Mucosa of stomach (tissue), 1 donor: ENCODE data around the gene TMEM132C.

Experiments
- H3K27me3 ChIP-seq: one replicate; pipeline ENCODE4 v1.7.0; 2013; ENCODE audit warnings: mild to moderate bottlenecking, low read length; ENCODE audit not compliant: control insufficient read depth, insufficient read depth
- H3K36me3 ChIP-seq: one replicate; pipeline ENCODE4 v1.7.0; 2013; ENCODE audit warnings: low read length; ENCODE audit not compliant: control insufficient read depth, insufficient read depth
- H3K4me1 ChIP-seq: one replicate; pipeline ENCODE4 v1.7.0; 2013; ENCODE audit warnings: mild to moderate bottlenecking, low read length; ENCODE audit not compliant: control insufficient read depth, insufficient read depth
- H3K4me3 ChIP-seq: one replicate; pipeline ENCODE4 v1.7.0; 2013; ENCODE audit warnings: low read length
- H3K9ac ChIP-seq: one replicate; pipeline ENCODE4 v1.7.0; 2013; ENCODE audit warnings: mild to moderate bottlenecking, low read length, moderate library complexity
- H3K9me3 ChIP-seq: one replicate; pipeline ENCODE4 v1.7.0; 2013; ENCODE audit warnings: mild to moderate bottlenecking, low read length, moderate library complexity; ENCODE audit not compliant: control insufficient read depth
- donor health status: Pancreatic carcinoma.

TMEM132C gene

DNA sequence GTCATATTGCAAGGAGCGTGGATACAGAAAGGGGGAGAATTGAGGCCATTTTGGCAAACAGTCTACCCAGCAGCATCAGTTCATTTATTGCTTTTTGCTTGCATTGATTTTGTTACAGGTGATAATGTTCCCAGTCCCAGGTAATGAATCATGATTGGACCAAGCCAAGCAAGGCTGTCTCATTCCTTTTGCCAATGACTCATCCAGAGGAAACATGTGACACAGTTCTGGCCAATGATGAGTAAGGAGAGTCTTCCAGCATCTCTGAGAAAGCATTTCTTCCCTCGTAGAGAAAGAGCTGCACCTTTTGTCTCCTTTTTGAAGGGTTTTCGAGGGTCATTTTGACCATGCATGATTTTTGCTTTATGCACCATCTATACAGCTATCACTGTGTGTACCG lies 488.6 kb downstream of the TMEM132C start:
- Histone ChIP-seq H3K4me1 (no peaks in the 10 kb centered on the region), H3K4me3 (no peak overlapping the region), H3K36me3 (no peaks in the 10 kb centered on the region), H3K9ac (no peak overlapping the region), H3K9me3 (no peaks in the 10 kb centered on the region), H3K27me3 (no peaks in the 10 kb centered on the region)
